Aorta (tissue), 5 donors: Measurements from ENCODE around the gene NFAT5. TPM values are rescaled to one million over a fixed set of nuclear protein-coding genes. Genes with fewer than 3 reads are reported as not detected.
"Not testable (repeated sequence)": the region's sequence is repeated elsewhere in the genome, so short reads cannot be mapped to it uniquely, and the experiment has no call there.

Experiments
- ATAC-seq: fragments of 200-7000 bp; cut with Tn5 transposase; one replicate; pipeline ENCODE4 v1.9.1; 2022; ENCODE audit warnings: moderate library complexity; ENCODE audit not compliant: low FRiP score
- DNase-seq, 2 donors: peaks; one replicate each; pipeline ENCODE4 v3.0.0-alpha.2; 2020
- H3K27ac ChIP-seq, 2 donors: one replicate each; pipeline ENCODE4 v1.5.1; 2013; ENCODE audit warnings: low read length in 2 of 2, mild to moderate bottlenecking in 2 of 2, moderate library complexity in 2 of 2, control low read depth in 1 of 2, inconsistent platforms in 1 of 2, low read depth in 1 of 2
- H3K27me3 ChIP-seq, 2 donors: one replicate each; pipeline ENCODE4 v1.6.1; 2013; ENCODE audit warnings: control low read depth in 1 of 2, low read length in 1 of 2, mild to moderate bottlenecking in 1 of 2, moderate library complexity in 1 of 2; ENCODE audit not compliant: insufficient read depth in 2 of 2, control insufficient read depth in 1 of 2
- H3K36me3 ChIP-seq, 2 donors: one replicate each; pipeline ENCODE4 v1.6.1; 2013; ENCODE audit warnings: control low read depth in 1 of 2, low read length in 1 of 2, mild to moderate bottlenecking in 1 of 2; ENCODE audit not compliant: insufficient read depth in 2 of 2, control insufficient read depth in 1 of 2
- H3K4me1 ChIP-seq, 2 donors: one replicate each; pipeline ENCODE4 v1.6.1; 2013; ENCODE audit warnings: low read length in 2 of 2, control low read depth in 1 of 2, mild to moderate bottlenecking in 1 of 2, moderate library complexity in 1 of 2; ENCODE audit not compliant: insufficient read depth in 2 of 2, control insufficient read depth in 1 of 2
- H3K4me3 ChIP-seq, 2 donors: one replicate each; pipeline ENCODE4 v1.5.1; 2013; ENCODE audit warnings: low read length in 2 of 2, control low read depth in 1 of 2, mild to moderate bottlenecking in 1 of 2
- H3K9me3 ChIP-seq: one replicate; pipeline ENCODE4 v1.6.1; 2013; ENCODE audit warnings: mild to moderate bottlenecking, low read length; ENCODE audit not compliant: control insufficient read depth
- WGBS, 2 donors: extraction: QIAGEN DNeasy Blood & Tissue Kit; methylation state at CpG; one replicate each; pipeline ENCODE4 v1.1.7; 2013; 5-methylcytosine and 5-hydroxymethylcytosine counted together
- intact Hi-C, 2 donors: fragments of 100-400 bp; cut with DNase I; formaldehyde crosslinking; loops; one replicate each; pipeline versions ENCODE4 v1.14.2 to v1.15.0; 2022
- polyA plus RNA-seq, 2 donors: library from polyadenylated mRNA; stranded (reverse); fragments of 200-250 nt; gene quantifications; one replicate each; pipeline ENCODE4 v1.2.3, GENCODE V29; 2013
- total RNA-seq, 2 donors: library from RNA; stranded (reverse); fragmentation: NEBNext Ultra II Directional; extraction: Animal tissue kit (Norgen Biotek cat#: 25700); gene quantifications; one replicate each; pipeline ENCODE4 v1.2.1, GENCODE V29; 2021
- donor health status: healthy with polysubstance abuse.
- donor health status: Bipolar disorder and iron deficiency.
- donor health status: DM: no; HTN: no; CAD: no.
- donor health status: DM: no; HTN: no; CAD: no.
- donor health status: DM: yes; HTN: yes; CAD: no.

NFAT5 gene
- total and polyA plus RNA-seq, 4 donors: 2.1 to 94.6 (median 36.4) TPM

- Histone ChIP-seq H3K4me1 (no peaks in the 10 kb centered on the region), H3K27ac (no peak overlapping the region), H3K4me3 (no peak overlapping the region), H3K27me3 (no peaks in the 10 kb centered on the region), H3K36me3 (no peaks in the 10 kb centered on the region), H3K9me3 (no peaks in the 10 kb centered on the region)
- no peak for DNase-seq
- ATAC-seq: no peak
- intact Hi-C loops: no loop called here
Observed at GRCh38 chr16:69633375-69633774, 67.6 kb downstream of the NFAT5 start.

GRCh38 chr16:69636563-69637146 is 70.9 kb downstream of the NFAT5 start:
- H3K9me3 ChIP-seq, ATAC-seq, DNase-seq, H3K27me3 ChIP-seq, H3K4me3 ChIP-seq, H3K27ac ChIP-seq, intact Hi-C loops, H3K4me1 ChIP-seq, H3K36me3 ChIP-seq: not testable (repeated sequence)
- WGBS, 2 donors: 96 to 100% methylated on average over 3 of the region's 3 CpGs

GRCh38 chr16:69637206-69637865 is 71.6 kb downstream of the NFAT5 start:
- H3K9me3 ChIP-seq, H3K27ac ChIP-seq, DNase-seq, H3K4me1 ChIP-seq, H3K36me3 ChIP-seq, intact Hi-C loops, H3K4me3 ChIP-seq, ATAC-seq, H3K27me3 ChIP-seq: not testable (repeated sequence)
- WGBS, 2 donors: 96 to 100% methylated on average over 3 of the region's 3 CpGs

- intact Hi-C loops, ATAC-seq, H3K9me3 ChIP-seq: not testable (repeated sequence)
Observed at GRCh38 chr16:69643997-69644396, 78.2 kb downstream of the NFAT5 start.

GRCh38 chr16:69644790-69645189 is 79.0 kb downstream of the NFAT5 start:
- Histone ChIP-seq H3K36me3 (no peaks in the 10 kb centered on the region), H3K9me3 (no peaks in the 10 kb centered on the region), H3K27ac (no peak overlapping the region), H3K27me3 (no peaks in the 10 kb centered on the region), H3K4me1 (no peaks in the 10 kb centered on the region), H3K4me3 (no peak overlapping the region)
- DNase-seq: no peak
- intact Hi-C loops: no loop called here
- no peak for ATAC-seq
- 1 to 4% methylated on average over 1 of the region's 1 CpG for WGBS, 2 donors

More at GRCh38 chr16:69643997-69644396, 78.2 kb downstream of the NFAT5 start:
- H3K27me3 ChIP-seq, DNase-seq, H3K4me3 ChIP-seq, H3K27ac ChIP-seq, H3K36me3 ChIP-seq, H3K4me1 ChIP-seq: not testable (repeated sequence)
- WGBS, 2 donors: 97 to 98% methylated on average over 3 of the region's 3 CpGs

GRCh38 chr16:69647020-69647419 is 81.3 kb downstream of the NFAT5 start:
- DNase-seq (no peak), ATAC-seq (no peak)
- H3K4me1 ChIP-seq: no peaks in the 10 kb centered on the region
- 96% methylated on average over 5 of the region's 5 CpGs for WGBS, 2 donors
- H3K9me3 ChIP-seq: no peaks in the 10 kb centered on the region
- no peak overlapping the region for H3K27ac ChIP-seq
- no peak overlapping the region for H3K4me3 ChIP-seq
- intact Hi-C loops: no loop called here
- H3K27me3 ChIP-seq: no peaks in the 10 kb centered on the region
- no peaks in the 10 kb centered on the region for H3K36me3 ChIP-seq

- ATAC-seq (no peak), DNase-seq (no peak)
- Histone ChIP-seq H3K27me3 (no peaks in the 10 kb centered on the region), H3K9me3 (no peaks in the 10 kb centered on the region), H3K27ac (no peak overlapping the region), H3K4me1 (no peaks in the 10 kb centered on the region), H3K36me3 (no peaks in the 10 kb centered on the region), H3K4me3 (no peak overlapping the region)
- 95 to 99% methylated on average over 2 of the region's 2 CpGs for WGBS, 2 donors
- intact Hi-C loops: no loop called here
Observed at GRCh38 chr16:69651217-69651616, 85.5 kb downstream of the NFAT5 start.

GRCh38 chr16:69654280-69654931 is 88.6 kb downstream of the NFAT5 start:
- no peak overlapping the region for H3K4me3 ChIP-seq
- no peaks in the 10 kb centered on the region for H3K36me3 ChIP-seq
- WGBS, 2 donors: 66 to 72% methylated on average over 3 of the region's 3 CpGs
- ATAC-seq (no peak), DNase-seq (no peak)
- no peaks in the 10 kb centered on the region for H3K27me3 ChIP-seq
- H3K4me1 ChIP-seq: no peaks in the 10 kb centered on the region
- no peak overlapping the region for H3K27ac ChIP-seq
- H3K9me3 ChIP-seq: no peaks in the 10 kb centered on the region
- intact Hi-C loops: no loop called here

GRCh38 chr16:69660166-69660565 is 94.4 kb downstream of the NFAT5 start:
- no peaks in the 10 kb centered on the region for H3K36me3 ChIP-seq
- WGBS, 2 donors: 96 to 98% methylated on average over 4 of the region's 4 CpGs
- ATAC-seq: no peak
- H3K9me3 ChIP-seq: no peaks in the 10 kb centered on the region
- DNase-seq: no peak
- no peaks in the 10 kb centered on the region for H3K4me1 ChIP-seq
- intact Hi-C loops: no loop called here
- H3K4me3 ChIP-seq: no peak overlapping the region
- no peak overlapping the region for H3K27ac ChIP-seq
- H3K27me3 ChIP-seq: no peaks in the 10 kb centered on the region
